Iris pigment epithelial cell (primary cell): ENCODE measurements around the gene PHACTR1.

Source experiments
- DNase-seq: peaks from one replicate; pipeline ENCODE4 v3.0.0-alpha.2; 2011; ENCODE audit warnings: low read depth

PHACTR1 gene

GRCh38 chr6:12952318-12952717 lies 235.8 kb downstream of the PHACTR1 start:
- no peak for DNase-seq

- DNase-seq: no peak
These were observed 239.4 kb downstream of the PHACTR1 start for GRCh38 chr6:12955956-12956355.

GRCh38 chr6:12956991-12957320 lies 240.4 kb downstream of the PHACTR1 start:
- no peak for DNase-seq

- DNase-seq: peak; percentile 67
These were observed 240.9 kb downstream of the PHACTR1 start for GRCh38 chr6:12957321-12958051.

- peak; percentile 30 for DNase-seq
These were observed 241.6 kb downstream of the PHACTR1 start for GRCh38 chr6:12958052-12958706.

- no peak for DNase-seq
These were observed 245.2 kb downstream of the PHACTR1 start for GRCh38 chr6:12961761-12962160.

GRCh38 chr6:12962529-12962928 lies 246.0 kb downstream of the PHACTR1 start:
- DNase-seq: no peak

GRCh38 chr6:12962987-12963386 lies 246.4 kb downstream of the PHACTR1 start:
- DNase-seq: peak; percentile 50

- no peak for DNase-seq
These were observed 247.0 kb downstream of the PHACTR1 start for GRCh38 chr6:12963567-12963966.

- peak; percentile 14 for DNase-seq
These were observed 251.1 kb downstream of the PHACTR1 start for GRCh38 chr6:12967686-12968085.

- DNase-seq: no peak
These were observed 251.7 kb downstream of the PHACTR1 start for GRCh38 chr6:12968290-12968689.

- no peak for DNase-seq
These were observed 252.4 kb downstream of the PHACTR1 start for GRCh38 chr6:12968839-12969558.

GRCh38 chr6:12969966-12970365 lies 253.4 kb downstream of the PHACTR1 start:
- DNase-seq: no peak

- peak; percentile 52 for DNase-seq
These were observed 256.8 kb downstream of the PHACTR1 start for GRCh38 chr6:12973386-12973785.

GRCh38 chr6:12974551-12974950 lies 258.0 kb downstream of the PHACTR1 start:
- DNase-seq: no peak

GRCh38 chr6:12976366-12976765 lies 259.8 kb downstream of the PHACTR1 start:
- no peak for DNase-seq

- no peak for DNase-seq
These were observed 260.6 kb downstream of the PHACTR1 start for GRCh38 chr6:12977206-12977605.

- DNase-seq: no peak
These were observed 261.2 kb downstream of the PHACTR1 start for GRCh38 chr6:12977806-12978205.

GRCh38 chr6:12980741-12981140 lies 264.2 kb downstream of the PHACTR1 start:
- no peak for DNase-seq

- DNase-seq: no peak
These were observed 268.2 kb downstream of the PHACTR1 start for GRCh38 chr6:12984776-12985175.

- no peak for DNase-seq
These were observed 271.2 kb downstream of the PHACTR1 start for GRCh38 chr6:12987783-12988182.

- DNase-seq: no peak
These were observed 273.6 kb downstream of the PHACTR1 start for GRCh38 chr6:12990162-12990561.

- no peak for DNase-seq
These were observed 274.9 kb downstream of the PHACTR1 start for GRCh38 chr6:12991435-12991834.
